HEK293 (cell line): Measurements from ENCODE around the gene NEURL1.

Source experiments
- CTCF ChIP-seq: fragments of 450-650 bp; formaldehyde crosslinking; IDR thresholded peaks from 2 replicates; pipeline ENCODE4 v1.5.1; 2016; ENCODE audit warnings: missing biosample characterization, missing genetic modification characterization
- EGR2 ChIP-seq: fragments of 450-650 bp; formaldehyde crosslinking; IDR thresholded peaks from 2 replicates; pipeline ENCODE4 v1.5.1; 2016; ENCODE audit warnings: low read depth, missing biosample characterization, missing genetic modification characterization
- YY1 ChIP-seq: fragments of 450-650 bp; formaldehyde crosslinking; IDR thresholded peaks from 2 replicates; pipeline ENCODE4 v1.5.1; 2018; ENCODE audit warnings: missing biosample characterization, missing genetic modification characterization
- ZBTB21 ChIP-seq: fragments of 450-650 bp; formaldehyde crosslinking; IDR thresholded peaks from 2 replicates; pipeline ENCODE4 v1.5.1; 2017; ENCODE audit warnings: missing biosample characterization, missing genetic modification characterization
- ZNF140 ChIP-seq: fragments of 450-650 bp; formaldehyde crosslinking; IDR thresholded peaks from 2 replicates; pipeline ENCODE4 v1.5.1; 2016; ENCODE audit warnings: missing biosample characterization, missing genetic modification characterization
- ZNF24 ChIP-seq: fragments of 450-650 bp; formaldehyde crosslinking; IDR thresholded peaks from 2 replicates; pipeline ENCODE4 v1.5.1; 2016; ENCODE audit warnings: missing biosample characterization, missing genetic modification characterization
- ZNF274 ChIP-seq, 2 experiments: fragments of 200-500 bp in 1 of 2; fragments of 450-650 bp in 1 of 2; sonication (Bioruptor generic) in 1 of 2; formaldehyde crosslinking in 1 of 2; IDR thresholded peaks; 2 replicates each; pipeline versions ENCODE4 v1.5.1 to v1.6.1; 2014 to 2016; ENCODE audit warnings: borderline replicate concordance in 1 of 2, inconsistent platforms in 1 of 2, low read length in 1 of 2, missing biosample characterization in 1 of 2, missing genetic modification characterization in 1 of 2
- ZNF280C ChIP-seq: fragments of 450-650 bp; formaldehyde crosslinking; IDR thresholded peaks from 2 replicates; pipeline ENCODE4 v1.5.1; 2016; ENCODE audit warnings: missing biosample characterization, missing genetic modification characterization
- ZNF473 ChIP-seq: fragments of 450-650 bp; formaldehyde crosslinking; IDR thresholded peaks from 2 replicates; pipeline ENCODE4 v1.5.1; 2017; ENCODE audit warnings: missing biosample characterization, missing genetic modification characterization
- ZNF549 ChIP-seq: fragments of 450-650 bp; IDR thresholded peaks from 2 replicates; pipeline ENCODE4 v1.5.1; 2018; ENCODE audit warnings: missing biosample characterization, missing genetic modification characterization, mild to moderate bottlenecking, inconsistent platforms, moderate library complexity
- ZNF596 ChIP-seq: fragments of 450-650 bp; IDR thresholded peaks from 2 replicates; pipeline ENCODE4 v1.5.0; 2018; ENCODE audit warnings: missing biosample characterization, mild to moderate bottlenecking, missing genetic modification characterization, moderate library complexity
- ZNF610 ChIP-seq: fragments of 450-650 bp; formaldehyde crosslinking; IDR thresholded peaks from 2 replicates; pipeline ENCODE4 v1.5.1; 2016; ENCODE audit warnings: missing biosample characterization, missing genetic modification characterization, borderline replicate concordance
- ZNF664 ChIP-seq: fragments of 450-650 bp; formaldehyde crosslinking; IDR thresholded peaks from 2 replicates; pipeline ENCODE4 v1.5.1; 2016; ENCODE audit warnings: missing biosample characterization, missing genetic modification characterization

- TF ChIP-seq CTCF (tag by site-specific recombination) (no peak), YY1 (tag by site-specific recombination) (no peak), ZNF473 (no peak), ZNF24 (tag by site-specific recombination) (no peak), ZNF596 (tag by site-specific recombination) (no peak), ZBTB21 (tag by site-specific recombination) (no peak), ZNF274 (IDR thresholded peaks at IDR 0.05; ENCODE audit: low read length) (no peak), ZNF274 (tag by site-specific recombination; IDR thresholded peaks at IDR 0.05; ENCODE audit: borderline replicate concordance) (no peak), ZNF280C (tag by site-specific recombination) (no peak), ZNF140 (tag by site-specific recombination) (no peak), ZNF664 (tag by site-specific recombination) (no peak), EGR2 (tag by site-specific recombination) (no peak), ZNF610 (tag by site-specific recombination) (no peak), ZNF549 (tag by site-specific recombination) (no peak)
These were observed 126.8 kb downstream of the NEURL1 start for GRCh38 chr10:103620352-103620740.
